ENCODE data around the gene ARHGAP26. TPM values are rescaled to one million over a fixed set of nuclear protein-coding genes. Genes with fewer than 3 reads are reported as not detected.

The ARHGAP26 gene
- total and polyA plus RNA-seq, 2 donors (not counting 1 experiment from before 2014, with no cell fraction given) = 4.1 to 6.8 TPM

GRCh38 chr5:143222287-143223231, 452.4 kb downstream of the ARHGAP26 start:
- no peak for TF ChIP-seq CTCF (conservative IDR thresholded peaks at IDR 0.05 in 1 of 2, IDR thresholded peaks at IDR 0.05 in 1 of 2; ENCODE audit: low read depth in 1 of 2, low read length in 2 of 2)
- TF ChIP-seq EZH2 (IDR thresholded peaks at IDR 0.05; ENCODE audit: low read length, missing control alignments) = no peak
- DNase-seq (ENCODE audit: low read depth in 2 of 2) = peak in 1 of 2 donors; percentile 72

GRCh38 chr5:143224672-143225071, 454.5 kb downstream of the ARHGAP26 start:
- Histone ChIP-seq H3K9me3 (ENCODE audit: control insufficient read depth, insufficient read depth, low read depth, low read length) (no peaks in the 10 kb centered on the region), H3K9ac (ENCODE audit: insufficient read depth, low read length) (no peak overlapping the region), H3K27ac (ENCODE audit: insufficient read depth, low read length) (no peak overlapping the region), H3K4me3 (replicated peaks in 1 of 4; ENCODE audit: control extremely low read depth in 1 of 4, insufficient read depth in 1 of 4, low read depth in 3 of 4, low read length in 4 of 4) (no peak overlapping the region), H3K27me3 (ENCODE audit: control insufficient read depth, insufficient read depth, low read length) (no peaks in the 10 kb centered on the region), H4K20me1 (ENCODE audit: control insufficient read depth, extremely low read depth, insufficient read depth, low read length) (no peaks in the 10 kb centered on the region), H3K36me3 (ENCODE audit: control insufficient read depth, insufficient read depth, low read length) (no peaks in the 10 kb centered on the region), H2AFZ (ENCODE audit: low read length) (no peak overlapping the region), H3K79me2 (ENCODE audit: control insufficient read depth, insufficient read depth, low read length) (no peaks in the 10 kb centered on the region), H3K4me2 (ENCODE audit: extremely low read depth, insufficient read depth, low read length) (no peak overlapping the region), H3K4me1 (ENCODE audit: control insufficient read depth, extremely low read depth, insufficient read depth, low read length) (peaks cover 14% of the 10 kb centered on the region)
- TF ChIP-seq CTCF (conservative IDR thresholded peaks at IDR 0.05 in 1 of 2, IDR thresholded peaks at IDR 0.05 in 1 of 2; ENCODE audit: low read depth in 1 of 2, low read length in 2 of 2) (no peak), EZH2 (IDR thresholded peaks at IDR 0.05; ENCODE audit: low read length, missing control alignments) (no peak)
- no peak for DNase-seq (ENCODE audit: low read depth in 2 of 2)

More at GRCh38 chr5:143222287-143223231, 452.4 kb downstream of the ARHGAP26 start:
- Histone ChIP-seq H3K4me2 (ENCODE audit: extremely low read depth, insufficient read depth, low read length) (peak overlapping the region; percentile 38), H3K4me3 (replicated peaks in 1 of 4; ENCODE audit: control extremely low read depth in 1 of 4, insufficient read depth in 1 of 4, low read depth in 3 of 4, low read length in 4 of 4) (no peak overlapping the region), H2AFZ (ENCODE audit: low read length) (peak overlapping the region; percentile 23), H3K9ac (ENCODE audit: insufficient read depth, low read length) (no peak overlapping the region), H3K27me3 (ENCODE audit: control insufficient read depth, insufficient read depth, low read length) (no peaks in the 10 kb centered on the region), H4K20me1 (ENCODE audit: control insufficient read depth, extremely low read depth, insufficient read depth, low read length) (no peaks in the 10 kb centered on the region), H3K79me2 (ENCODE audit: control insufficient read depth, insufficient read depth, low read length) (no peaks in the 10 kb centered on the region), H3K36me3 (ENCODE audit: control insufficient read depth, insufficient read depth, low read length) (no peaks in the 10 kb centered on the region), H3K27ac (ENCODE audit: insufficient read depth, low read length) (peak overlapping the region; percentile 55), H3K9me3 (ENCODE audit: control insufficient read depth, insufficient read depth, low read depth, low read length) (no peaks in the 10 kb centered on the region), H3K4me1 (ENCODE audit: control insufficient read depth, extremely low read depth, insufficient read depth, low read length) (peaks cover 15% of the 10 kb centered on the region)

GRCh38 chr5:143225511-143225910, 455.3 kb downstream of the ARHGAP26 start:
- TF ChIP-seq EZH2 (IDR thresholded peaks at IDR 0.05; ENCODE audit: low read length, missing control alignments) (no peak), CTCF (conservative IDR thresholded peaks at IDR 0.05 in 1 of 2, IDR thresholded peaks at IDR 0.05 in 1 of 2; ENCODE audit: low read depth in 1 of 2, low read length in 2 of 2) (no peak)

More at GRCh38 chr5:143225511-143225910, 455.3 kb downstream of the ARHGAP26 start:
- H3K9me3 ChIP-seq (ENCODE audit: control insufficient read depth, insufficient read depth, low read depth, low read length) = no peaks in the 10 kb centered on the region
- no peak overlapping the region for H2AFZ ChIP-seq (ENCODE audit: low read length)
- no peak overlapping the region for H3K4me2 ChIP-seq (ENCODE audit: extremely low read depth, insufficient read depth, low read length)
- no peak overlapping the region for H3K27ac ChIP-seq (ENCODE audit: insufficient read depth, low read length)
- no peak for DNase-seq (ENCODE audit: low read depth in 2 of 2)
- peaks cover 15% of the 10 kb centered on the region for H3K4me1 ChIP-seq (ENCODE audit: control insufficient read depth, extremely low read depth, insufficient read depth, low read length)
- H3K36me3 ChIP-seq (ENCODE audit: control insufficient read depth, insufficient read depth, low read length) = no peaks in the 10 kb centered on the region
- H3K79me2 ChIP-seq (ENCODE audit: control insufficient read depth, insufficient read depth, low read length) = no peaks in the 10 kb centered on the region
- no peak overlapping the region for H3K9ac ChIP-seq (ENCODE audit: insufficient read depth, low read length)
- no peaks in the 10 kb centered on the region for H4K20me1 ChIP-seq (ENCODE audit: control insufficient read depth, extremely low read depth, insufficient read depth, low read length)
- no peaks in the 10 kb centered on the region for H3K27me3 ChIP-seq (ENCODE audit: control insufficient read depth, insufficient read depth, low read length)
- no peak overlapping the region for H3K4me3 ChIP-seq (replicated peaks in 1 of 4; ENCODE audit: control extremely low read depth in 1 of 4, insufficient read depth in 1 of 4, low read depth in 3 of 4, low read length in 4 of 4)
